Stimulated activated CD8-positive, alpha-beta memory T cell treated with anti-CD3 and anti-CD28 coated beads, Interleukin-4, amount 100 ng/mL, for 24 hours (primary cell): ENCODE results near the gene TAMALIN.

ENCODE experiments used
- DNase-seq: peaks from one replicate; pipeline ENCODE4 v3.0.0-alpha.2; 2020; ENCODE audit warnings: low read depth

TAMALIN gene

DNA sequence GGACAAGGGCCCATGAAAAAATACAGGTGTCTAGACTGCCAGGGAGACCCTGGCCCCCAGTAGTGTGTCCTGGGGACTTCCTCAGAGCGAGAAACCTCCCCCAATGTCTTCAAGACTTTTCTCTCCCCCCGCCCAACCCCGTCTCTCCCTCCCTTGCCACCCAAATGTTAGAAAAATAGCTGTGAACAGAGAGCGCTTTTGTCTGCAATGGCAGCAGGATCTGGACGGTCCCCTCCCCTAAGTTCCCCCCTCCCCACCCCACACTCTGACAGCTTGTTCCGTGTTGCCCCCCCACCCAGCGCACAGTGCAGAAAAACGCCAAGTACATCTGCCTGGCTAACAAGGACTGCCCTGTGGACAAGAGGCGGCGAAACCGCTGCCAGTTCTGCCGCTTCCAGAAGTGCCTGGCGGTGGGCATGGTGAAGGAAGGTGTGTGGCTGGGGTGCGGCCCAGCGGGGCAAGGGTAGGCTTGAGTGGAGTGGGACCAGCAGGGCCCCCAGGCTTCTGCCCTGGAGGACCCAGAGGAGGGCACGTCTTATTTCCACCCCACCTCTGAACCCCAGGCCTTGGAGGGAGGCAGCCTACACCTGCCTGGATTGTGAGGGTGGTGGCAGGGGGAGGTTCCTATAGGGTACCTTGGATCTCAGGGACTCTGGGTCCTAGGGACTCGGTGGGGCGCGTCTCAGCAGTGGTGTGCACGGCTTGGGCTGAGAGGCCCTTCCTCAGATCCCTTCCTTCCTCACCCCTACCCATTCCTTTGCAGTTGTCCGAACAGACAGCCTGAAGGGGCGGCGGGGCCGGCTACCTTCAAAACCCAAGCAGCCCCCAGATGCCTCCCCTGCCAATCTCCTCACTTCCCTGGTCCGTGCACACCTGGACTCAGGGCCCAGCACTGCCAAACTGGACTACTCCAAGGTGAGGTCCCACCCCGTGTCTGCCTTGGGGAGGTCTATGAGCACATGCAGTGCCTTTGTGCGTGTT lies 49.3 kb downstream of the TAMALIN start:
- DNase-seq = no peak

DNA sequence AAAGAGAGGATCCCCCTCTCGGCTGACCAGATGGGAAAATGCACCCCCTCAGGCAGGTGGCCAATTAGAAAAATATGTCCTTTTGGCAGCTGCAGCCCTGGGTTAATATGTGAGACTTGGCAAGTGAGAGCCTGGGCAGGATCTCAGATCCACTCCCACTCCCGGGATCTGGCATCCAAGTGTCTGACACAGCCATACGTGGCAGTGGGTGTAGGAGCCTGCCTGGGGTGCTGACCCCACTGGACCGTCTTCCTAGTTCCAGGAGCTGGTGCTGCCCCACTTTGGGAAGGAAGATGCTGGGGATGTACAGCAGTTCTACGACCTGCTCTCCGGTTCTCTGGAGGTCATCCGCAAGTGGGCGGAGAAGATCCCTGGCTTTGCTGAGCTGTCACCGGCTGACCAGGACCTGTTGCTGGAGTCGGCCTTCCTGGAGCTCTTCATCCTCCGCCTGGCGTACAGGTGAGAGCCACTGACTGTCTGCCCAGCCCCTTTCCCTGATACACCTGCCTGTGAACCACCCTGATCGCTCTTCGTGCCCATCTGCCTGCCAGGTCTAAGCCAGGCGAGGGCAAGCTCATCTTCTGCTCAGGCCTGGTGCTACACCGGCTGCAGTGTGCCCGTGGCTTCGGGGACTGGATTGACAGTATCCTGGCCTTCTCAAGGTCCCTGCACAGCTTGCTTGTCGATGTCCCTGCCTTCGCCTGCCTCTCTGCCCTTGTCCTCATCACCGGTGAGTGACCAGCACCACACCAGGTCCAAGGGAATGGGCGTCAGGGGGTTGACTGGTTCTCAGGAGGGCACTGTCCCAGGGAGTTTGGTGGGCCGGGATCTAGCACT lies 50.3 kb downstream of the TAMALIN start:
- no peak for DNase-seq

GRCh38 chr12:52057638-52058576 lies 51.2 kb downstream of the TAMALIN start:
- no peak for DNase-seq

- DNase-seq = no peak
Measured at GRCh38 chr12:52058631-52059361, 52.0 kb downstream of the TAMALIN start.

DNA sequence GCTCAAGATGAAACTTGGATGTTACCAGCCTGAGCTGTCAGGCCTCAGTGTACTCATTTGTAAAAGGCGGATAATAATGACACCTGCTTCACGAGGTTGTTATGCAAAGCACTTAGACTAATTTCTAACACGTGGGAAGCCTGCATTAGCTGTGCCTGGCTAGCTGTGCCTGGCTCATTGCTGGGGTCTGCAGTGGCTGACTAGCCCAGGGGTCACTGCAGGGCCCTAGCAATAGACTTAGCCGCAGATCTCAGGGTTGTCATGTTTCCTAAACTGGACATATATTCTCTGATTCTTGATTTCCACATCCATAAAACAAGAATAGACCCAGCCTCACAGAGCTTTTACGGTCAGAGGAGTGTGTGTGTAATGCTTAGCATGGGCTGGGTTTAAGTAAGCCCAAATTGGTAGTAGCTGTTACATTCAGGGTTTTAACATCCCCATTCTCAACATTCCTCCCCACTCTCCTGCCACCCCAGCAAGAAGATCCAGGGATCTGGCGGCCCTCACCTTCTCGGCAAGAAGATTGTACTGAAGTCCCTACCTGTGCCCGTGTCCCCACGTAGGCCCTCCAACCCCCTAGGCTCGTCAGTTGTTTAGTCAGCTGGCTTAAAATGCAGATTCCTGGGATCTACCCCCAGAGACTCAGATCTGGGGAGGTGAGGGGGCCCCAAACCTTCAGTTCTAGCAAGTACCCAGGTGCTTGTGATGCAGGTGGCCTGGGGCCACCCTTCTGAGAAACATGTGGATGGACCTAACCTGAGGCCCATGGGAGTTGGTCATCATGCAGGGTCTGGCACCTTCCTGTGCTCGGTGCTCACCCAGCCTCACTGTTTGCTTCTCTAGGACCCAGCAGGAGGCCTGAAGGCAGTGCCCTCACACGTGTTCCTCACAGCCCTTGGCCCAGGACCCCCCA lies 53.1 kb downstream of the TAMALIN start:
- no peak for DNase-seq

- DNase-seq = no peak
Measured at GRCh38 chr12:52060498-52061177, 53.9 kb downstream of the TAMALIN start.

DNA sequence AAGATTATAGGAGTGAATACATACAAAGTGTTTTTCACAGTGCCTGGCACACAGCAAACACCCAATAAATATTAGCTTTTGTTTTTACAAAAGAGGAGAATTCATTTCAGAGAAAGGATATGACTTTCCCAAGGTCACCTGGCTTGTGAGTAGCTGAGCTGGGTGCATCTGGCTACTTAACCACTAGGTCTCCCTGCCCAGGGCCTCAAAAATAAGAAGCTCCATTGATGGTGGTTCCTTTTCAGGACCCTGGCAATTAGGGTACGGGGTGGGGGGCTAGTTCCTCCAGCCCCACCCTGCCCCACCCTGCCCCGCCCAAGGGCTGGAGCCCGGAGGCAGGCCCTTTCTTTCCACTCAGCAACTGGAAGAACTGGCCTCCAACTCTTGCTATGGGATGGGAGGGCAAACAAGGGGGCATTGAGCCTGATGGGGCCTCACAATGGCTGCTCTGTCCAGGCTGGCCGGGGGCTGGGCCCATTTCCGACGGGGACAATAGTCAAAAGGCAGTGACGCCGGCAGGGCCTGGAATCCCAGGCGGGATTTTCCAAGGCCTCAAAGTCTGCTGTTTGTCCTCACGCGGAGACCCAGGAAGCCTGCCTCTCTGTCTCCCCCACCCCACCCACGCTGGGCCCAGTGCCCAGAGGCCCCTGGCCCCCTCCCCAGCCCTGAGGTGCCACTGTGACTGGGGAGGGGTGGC lies 54.9 kb downstream of the TAMALIN start:
- DNase-seq = no peak

DNA sequence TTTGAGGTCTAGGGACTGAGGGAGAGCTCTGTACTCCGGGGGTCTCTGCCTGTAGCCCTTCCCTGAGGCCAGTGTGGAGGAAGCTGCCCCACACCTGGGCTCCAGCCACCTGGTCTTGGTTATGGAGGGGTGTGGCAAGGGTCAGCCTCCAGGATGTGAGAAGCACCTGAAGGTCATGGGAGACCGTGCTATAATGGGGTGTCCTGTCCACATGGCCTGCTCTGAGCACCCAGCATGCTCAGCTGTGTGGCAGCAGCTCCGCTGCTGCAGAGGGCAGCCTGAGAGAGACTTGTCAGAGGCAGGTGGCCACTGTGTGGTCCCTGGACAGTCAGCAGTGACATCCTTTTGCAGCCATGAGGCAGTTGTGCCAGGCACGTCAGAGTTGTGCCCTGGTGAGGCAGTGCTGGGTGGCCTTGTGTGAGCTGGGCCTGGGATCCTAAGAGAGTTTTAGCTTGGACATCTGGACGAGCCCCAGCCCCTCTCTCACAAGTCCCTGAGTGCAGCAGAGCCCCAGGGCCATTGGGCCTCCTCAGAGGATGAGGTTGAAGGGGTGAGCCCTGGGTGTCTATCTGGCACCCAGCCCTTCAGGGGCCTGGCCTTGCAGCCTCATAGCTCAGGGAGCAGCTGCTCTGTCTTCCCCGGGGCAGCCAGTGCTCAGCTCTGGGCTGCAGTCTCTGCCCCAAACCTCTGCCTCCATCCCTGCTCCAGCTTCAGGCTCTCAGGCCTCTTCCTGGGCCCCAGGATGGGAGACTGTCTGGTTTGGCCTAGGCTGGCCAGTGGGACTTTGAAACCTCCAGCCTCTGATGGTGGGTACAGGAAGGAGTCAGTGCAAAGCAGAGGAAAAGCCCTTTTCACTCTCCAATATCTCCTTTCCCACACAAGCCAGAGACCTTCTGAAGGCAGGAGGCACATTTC lies 55.7 kb downstream of the TAMALIN start:
- no peak for DNase-seq

- no peak for DNase-seq
Measured at GRCh38 chr12:52063082-52063924, 56.6 kb downstream of the TAMALIN start.

GRCh38 chr12:52063981-52064649 lies 57.4 kb downstream of the TAMALIN start:
- DNase-seq = no peak
